ENCODE measurements around the gene KATNB1. TPM values are rescaled to one million over a fixed set of nuclear protein-coding genes. Genes with fewer than 3 reads are reported as not detected.
A peak's percentile ranks its signal among the peaks of the same experiment; 100 is the strongest.

The KATNB1 gene
- total and polyA plus RNA-seq, 10 donors = 10.6 to 23.1 (median 17.0) TPM

DNA sequence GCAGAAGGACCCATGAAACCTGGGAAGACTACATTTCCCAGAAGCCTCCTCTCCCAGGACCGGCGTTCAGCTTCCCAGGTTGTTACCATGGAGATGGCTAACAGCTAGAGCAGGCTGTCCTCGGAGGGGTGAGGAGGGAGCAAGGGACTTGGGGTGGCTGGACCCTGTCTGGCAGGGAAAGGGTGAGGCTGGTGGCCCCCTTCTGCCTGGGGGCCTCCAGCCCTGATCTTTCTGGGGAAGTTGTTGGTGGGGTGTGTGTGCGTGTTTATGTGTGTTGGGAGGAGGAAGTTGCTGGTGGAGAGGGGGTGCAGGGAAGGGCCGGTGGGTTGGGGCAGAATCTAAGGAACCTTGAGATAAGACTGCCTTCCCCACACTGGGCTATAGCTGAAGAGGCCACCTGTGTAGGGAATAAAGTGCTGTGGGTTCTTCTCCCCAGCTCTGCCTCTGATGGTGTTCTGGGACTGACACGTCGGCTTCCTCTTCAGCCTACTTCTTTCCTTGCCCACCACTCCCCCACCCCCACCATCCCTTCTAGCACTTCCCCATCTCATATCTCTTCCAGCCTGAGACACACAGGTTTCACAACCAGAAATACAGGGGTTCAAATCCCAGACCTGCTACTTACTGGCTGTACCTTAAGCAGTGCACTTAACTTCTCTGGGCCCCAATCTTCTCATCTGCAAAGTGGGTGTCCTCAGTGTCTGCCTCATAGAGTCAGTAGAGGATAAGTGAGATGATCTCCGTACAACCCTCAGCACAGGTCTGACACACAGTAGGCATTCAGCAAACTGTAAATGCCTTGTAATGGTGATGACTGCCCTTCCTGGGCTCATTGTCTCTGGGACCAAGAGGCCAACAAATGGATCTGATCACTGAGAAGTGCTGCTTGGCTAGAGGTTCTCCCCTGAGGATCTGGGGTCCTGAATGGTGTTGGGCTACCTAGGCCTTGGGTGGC lies 40.6 kb upstream of the KATNB1 start, which contains the start of gene DRC7:
Gene DRC7, plus strand, starts transcription at position 82 of the 955 bp plus-strand sequence. CDS start 3,144 bp downstream, outside the sequence.
- TF ChIP-seq, protein P1, sequence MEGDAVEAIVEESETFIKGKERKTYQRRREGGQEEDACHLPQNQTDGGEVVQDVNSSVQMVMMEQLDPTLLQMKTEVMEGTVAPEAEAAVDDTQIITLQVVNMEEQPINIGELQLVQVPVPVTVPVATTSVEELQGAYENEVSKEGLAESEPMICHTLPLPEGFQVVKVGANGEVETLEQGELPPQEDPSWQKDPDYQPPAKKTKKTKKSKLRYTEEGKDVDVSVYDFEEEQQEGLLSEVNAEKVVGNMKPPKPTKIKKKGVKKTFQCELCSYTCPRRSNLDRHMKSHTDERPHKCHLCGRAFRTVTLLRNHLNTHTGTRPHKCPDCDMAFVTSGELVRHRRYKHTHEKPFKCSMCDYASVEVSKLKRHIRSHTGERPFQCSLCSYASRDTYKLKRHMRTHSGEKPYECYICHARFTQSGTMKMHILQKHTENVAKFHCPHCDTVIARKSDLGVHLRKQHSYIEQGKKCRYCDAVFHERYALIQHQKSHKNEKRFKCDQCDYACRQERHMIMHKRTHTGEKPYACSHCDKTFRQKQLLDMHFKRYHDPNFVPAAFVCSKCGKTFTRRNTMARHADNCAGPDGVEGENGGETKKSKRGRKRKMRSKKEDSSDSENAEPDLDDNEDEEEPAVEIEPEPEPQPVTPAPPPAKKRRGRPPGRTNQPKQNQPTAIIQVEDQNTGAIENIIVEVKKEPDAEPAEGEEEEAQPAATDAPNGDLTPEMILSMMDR (IDR thresholded peaks at IDR 0.05 in 8 of 11, conservative IDR thresholded peaks at IDR 0.05 in 3 of 11) = no peak
- TF ChIP-seq POLR2AphosphoS5 (IDR thresholded peaks at IDR 0.05) = peak in 1 of 3 donors; percentile 40
- peaks cover 0 to 38% (median 19%) of the 10 kb centered on the region in 6 donors for H3K4me1 ChIP-seq
- H3K4me3 ChIP-seq = peak within 1 kb of the TSS in 5 of 8 donors; percentile 16 to 66 (median 29)
- H3K27ac ChIP-seq = peak within 1 kb of the TSS in 5 of 8 donors; percentile 11 to 83 (median 70)
- intact Hi-C loops (cut with DNase I; ENCODE audit: low total_unique reads) = no loop called here
- peak; percentile 83 for DNase-seq
- H3K9me3 ChIP-seq = no peaks in the 10 kb centered on the region
- no peaks in the 10 kb centered on the region for H3K27me3 ChIP-seq (replicated peaks in 1 of 7)
- H3K36me3 ChIP-seq = no peaks in the 10 kb centered on the region
- WGBS, 5 donors = 20 to 30% (median 27%) methylated on average over 8 of the region's 8 CpGs

DNA sequence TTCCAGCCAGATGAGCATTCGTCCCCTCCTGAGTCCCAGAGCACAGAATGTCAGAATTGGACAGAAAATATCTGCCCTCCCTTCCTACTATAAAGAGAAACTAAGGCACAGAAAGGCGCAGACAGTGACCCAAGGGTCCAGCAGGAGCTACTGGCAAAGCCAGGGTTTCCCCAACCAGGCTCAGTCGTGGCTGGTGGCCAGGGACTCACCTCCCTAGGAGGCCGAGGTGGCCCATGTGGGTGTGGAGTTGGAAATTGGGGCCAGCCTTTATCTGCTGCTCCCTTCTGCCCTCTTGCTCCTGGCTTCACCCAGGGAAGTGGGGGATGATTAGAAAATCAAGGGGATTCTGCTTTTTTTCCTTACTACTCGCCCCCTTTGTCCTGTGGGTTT lies 39.9 kb upstream of the KATNB1 start:
- Histone ChIP-seq H3K4me3 (peak overlapping the region in 1 of 8 donors; percentile 66), H3K9me3 (no peaks in the 10 kb centered on the region), H3K27ac (peak overlapping the region in 3 of 8 donors; percentile 70 to 83 (median 76)), H3K4me1 (peaks cover 0 to 33% (median 13%) of the 10 kb centered on the region in 6 donors), H3K36me3 (no peaks in the 10 kb centered on the region), H3K27me3 (replicated peaks in 1 of 7) (no peaks in the 10 kb centered on the region)
- intact Hi-C loops (cut with DNase I; ENCODE audit: low total_unique reads) = no loop called here
- TF ChIP-seq POLR2A (IDR thresholded peaks at IDR 0.05) = no peak
- DNase-seq = no peak
- 57 to 86% (median 71%) methylated on average over 5 of the region's 5 CpGs for WGBS, 5 donors

DNA sequence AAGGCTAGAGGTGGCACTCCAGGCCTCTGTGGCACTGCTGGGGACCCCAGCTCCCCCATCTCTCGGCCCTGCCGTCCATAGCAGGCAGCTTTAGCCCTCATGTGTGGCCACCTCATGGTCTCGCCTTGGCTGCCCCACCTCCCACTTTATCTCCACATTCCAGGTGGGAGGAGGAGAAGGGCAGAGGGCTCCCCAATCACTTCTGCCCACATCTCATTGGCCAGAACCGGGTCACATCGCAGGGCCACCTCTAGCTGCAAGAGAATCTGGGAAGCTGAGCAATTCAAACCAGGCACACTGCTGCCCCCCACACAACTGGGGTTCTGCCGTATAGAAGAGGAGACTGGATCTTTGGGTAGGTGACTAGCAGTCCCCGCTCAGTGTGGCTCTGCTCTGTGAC lies 39.3 kb upstream of the KATNB1 start:
- H3K36me3 ChIP-seq = no peaks in the 10 kb centered on the region
- H3K4me1 ChIP-seq = peaks cover 0 to 29% (median 7%) of the 10 kb centered on the region in 6 donors
- intact Hi-C loops (cut with DNase I; ENCODE audit: low total_unique reads) = no loop called here
- no peak overlapping the region for H3K4me3 ChIP-seq
- H3K9me3 ChIP-seq = no peaks in the 10 kb centered on the region
- WGBS, 5 donors = 85 to 97% (median 93%) methylated on average over 7 of the region's 7 CpGs
- H3K27me3 ChIP-seq (replicated peaks in 1 of 7) = no peaks in the 10 kb centered on the region
- DNase-seq = no peak
- H3K27ac ChIP-seq = no peak overlapping the region
- no peak for TF ChIP-seq POLR2A (IDR thresholded peaks at IDR 0.05)
- TF ChIP-seq, protein P1 (IDR thresholded peaks at IDR 0.05 in 8 of 11, conservative IDR thresholded peaks at IDR 0.05 in 3 of 11) = no peak
- no peak for TF ChIP-seq POLR2AphosphoS5 (IDR thresholded peaks at IDR 0.05)

DNA sequence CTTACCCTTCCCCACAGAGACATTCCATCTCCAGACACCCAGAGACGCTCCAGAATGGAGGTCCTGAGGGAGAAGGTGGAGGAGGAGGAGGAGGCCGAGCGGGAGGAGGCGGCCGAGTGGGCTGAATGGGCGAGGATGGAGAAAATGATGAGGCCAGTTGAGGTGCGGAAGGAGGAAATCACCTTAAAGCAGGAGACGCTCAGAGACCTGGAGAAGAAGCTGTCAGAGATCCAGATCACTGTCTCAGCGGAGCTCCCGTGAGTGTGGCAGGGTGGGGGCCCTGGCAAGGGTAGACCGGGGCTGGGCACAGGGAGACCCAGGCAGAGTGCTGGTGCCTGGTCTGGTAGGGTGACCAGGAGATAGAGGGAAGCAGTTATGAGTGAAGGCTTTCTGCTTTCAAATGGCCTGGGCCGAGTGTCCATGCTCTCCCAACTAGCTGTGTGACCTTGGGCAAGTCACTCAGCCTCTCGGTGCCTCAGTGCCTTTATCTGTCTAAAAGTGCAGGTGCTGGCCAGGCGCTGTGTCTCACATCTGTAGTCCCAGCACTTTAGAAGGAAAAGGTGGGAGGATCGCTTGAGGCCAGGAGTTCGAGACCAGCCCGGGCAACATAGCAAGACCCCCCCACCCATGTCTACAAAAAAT lies 37.6 kb upstream of the KATNB1 start:
- Histone ChIP-seq H3K27ac (no peak overlapping the region), H3K4me1 (peaks cover 0 to 24% (median 4%) of the 10 kb centered on the region in 6 donors), H3K9me3 (no peaks in the 10 kb centered on the region), H3K27me3 (replicated peaks in 1 of 7) (no peaks in the 10 kb centered on the region), H3K4me3 (no peak overlapping the region), H3K36me3 (no peaks in the 10 kb centered on the region)
- TF ChIP-seq POLR2AphosphoS5 (IDR thresholded peaks at IDR 0.05) (no peak), POLR2A (IDR thresholded peaks at IDR 0.05) (no peak)
- TF ChIP-seq, protein P1 (IDR thresholded peaks at IDR 0.05 in 8 of 11, conservative IDR thresholded peaks at IDR 0.05 in 3 of 11) = no peak
- 90 to 96% (median 91%) methylated on average over 17 of the region's 17 CpGs for WGBS, 5 donors
- no peak for DNase-seq
- intact Hi-C loops (cut with DNase I; ENCODE audit: low total_unique reads) = no loop called here

Data from spleen (tissue), 11 donors.